ENCODE data around the gene WDR27.

DNA sequence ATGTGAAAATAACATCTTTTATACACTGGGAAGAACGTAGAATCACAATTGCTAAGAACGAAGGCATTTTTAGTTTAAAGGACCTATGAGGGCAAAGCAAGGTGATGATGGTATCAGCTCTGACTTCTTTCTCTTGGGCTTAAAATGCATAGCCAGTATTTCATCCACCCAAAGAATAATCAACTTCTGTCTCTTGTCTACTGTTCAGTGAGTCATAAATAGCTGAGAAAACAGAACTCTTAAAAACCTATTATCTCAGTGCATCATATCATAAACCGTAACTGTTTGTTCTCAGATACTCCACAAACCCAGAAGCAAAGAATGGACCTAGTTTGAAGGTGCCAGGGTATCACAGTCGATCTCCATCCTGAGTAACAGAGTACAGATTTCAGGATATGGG lies 17.3 kb upstream of the WDR27 start:
- TF ChIP-seq CTCF (conservative IDR thresholded peaks at IDR 0.05; ENCODE audit: low read length): no peak
- TF ChIP-seq EZH2phosphoT487 (IDR thresholded peaks at IDR 0.05; ENCODE audit: borderline replicate concordance, low read depth, low read length): no peak
